ENCODE results near the gene KLHDC2.
A peak's percentile ranks its signal among the peaks of the same experiment; 100 is the strongest.
"Not testable (repeated sequence)": the region's sequence is repeated elsewhere in the genome, so short reads cannot be mapped to it uniquely, and the experiment has no call there.

Gene KLHDC2, protein sequence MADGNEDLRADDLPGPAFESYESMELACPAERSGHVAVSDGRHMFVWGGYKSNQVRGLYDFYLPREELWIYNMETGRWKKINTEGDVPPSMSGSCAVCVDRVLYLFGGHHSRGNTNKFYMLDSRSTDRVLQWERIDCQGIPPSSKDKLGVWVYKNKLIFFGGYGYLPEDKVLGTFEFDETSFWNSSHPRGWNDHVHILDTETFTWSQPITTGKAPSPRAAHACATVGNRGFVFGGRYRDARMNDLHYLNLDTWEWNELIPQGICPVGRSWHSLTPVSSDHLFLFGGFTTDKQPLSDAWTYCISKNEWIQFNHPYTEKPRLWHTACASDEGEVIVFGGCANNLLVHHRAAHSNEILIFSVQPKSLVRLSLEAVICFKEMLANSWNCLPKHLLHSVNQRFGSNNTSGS

DNA sequence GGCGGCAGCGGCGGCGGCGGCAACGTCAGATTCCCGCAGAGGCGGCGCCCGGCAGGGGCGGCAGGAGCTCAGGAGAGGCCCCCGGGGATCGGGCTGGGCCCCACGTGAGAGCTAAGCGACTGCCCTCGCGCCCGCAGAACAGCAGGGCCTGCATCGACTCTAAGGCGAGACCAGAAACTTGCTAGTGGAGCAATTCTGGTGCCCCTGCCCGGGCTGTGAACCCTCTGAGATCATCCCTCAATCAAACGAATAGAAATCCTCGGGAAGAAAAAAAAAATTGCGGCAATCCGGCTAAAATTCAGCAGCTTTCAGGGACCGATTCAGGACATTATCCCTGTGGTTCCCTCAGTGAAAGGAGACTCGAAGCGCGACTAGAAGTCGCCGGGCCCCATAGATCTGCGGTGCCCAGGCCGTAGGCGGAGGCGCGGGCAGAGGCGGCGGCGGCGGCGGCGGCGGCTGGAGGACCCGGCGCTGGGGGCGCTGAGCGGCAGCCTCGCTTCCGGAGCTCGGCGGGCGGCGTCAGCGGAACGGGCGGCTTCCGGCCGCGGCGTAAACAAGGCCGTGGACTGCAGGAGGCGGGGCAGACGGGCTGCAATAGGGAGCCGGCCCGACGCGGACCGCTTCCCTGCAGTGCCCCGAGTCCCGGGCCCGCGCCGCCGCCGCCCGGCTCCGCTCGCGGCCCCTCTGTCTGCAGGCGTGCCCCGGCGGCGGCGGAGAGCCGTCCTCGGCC lies at the start of gene KLHDC2:
Gene KLHDC2, plus strand, starts transcription at position 583 of the 730 bp plus-strand sequence. CDS start 316 bp downstream, outside the sequence.
- peak within 1 kb of the TSS; percentile 82 for H3K27ac ChIP-seq
- TF ChIP-seq ZFX (IDR thresholded peaks at IDR 0.05) = no peak
- TF ChIP-seq, protein P1, sequence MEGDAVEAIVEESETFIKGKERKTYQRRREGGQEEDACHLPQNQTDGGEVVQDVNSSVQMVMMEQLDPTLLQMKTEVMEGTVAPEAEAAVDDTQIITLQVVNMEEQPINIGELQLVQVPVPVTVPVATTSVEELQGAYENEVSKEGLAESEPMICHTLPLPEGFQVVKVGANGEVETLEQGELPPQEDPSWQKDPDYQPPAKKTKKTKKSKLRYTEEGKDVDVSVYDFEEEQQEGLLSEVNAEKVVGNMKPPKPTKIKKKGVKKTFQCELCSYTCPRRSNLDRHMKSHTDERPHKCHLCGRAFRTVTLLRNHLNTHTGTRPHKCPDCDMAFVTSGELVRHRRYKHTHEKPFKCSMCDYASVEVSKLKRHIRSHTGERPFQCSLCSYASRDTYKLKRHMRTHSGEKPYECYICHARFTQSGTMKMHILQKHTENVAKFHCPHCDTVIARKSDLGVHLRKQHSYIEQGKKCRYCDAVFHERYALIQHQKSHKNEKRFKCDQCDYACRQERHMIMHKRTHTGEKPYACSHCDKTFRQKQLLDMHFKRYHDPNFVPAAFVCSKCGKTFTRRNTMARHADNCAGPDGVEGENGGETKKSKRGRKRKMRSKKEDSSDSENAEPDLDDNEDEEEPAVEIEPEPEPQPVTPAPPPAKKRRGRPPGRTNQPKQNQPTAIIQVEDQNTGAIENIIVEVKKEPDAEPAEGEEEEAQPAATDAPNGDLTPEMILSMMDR (conservative IDR thresholded peaks at IDR 0.05) = peak; percentile 84

DNA sequence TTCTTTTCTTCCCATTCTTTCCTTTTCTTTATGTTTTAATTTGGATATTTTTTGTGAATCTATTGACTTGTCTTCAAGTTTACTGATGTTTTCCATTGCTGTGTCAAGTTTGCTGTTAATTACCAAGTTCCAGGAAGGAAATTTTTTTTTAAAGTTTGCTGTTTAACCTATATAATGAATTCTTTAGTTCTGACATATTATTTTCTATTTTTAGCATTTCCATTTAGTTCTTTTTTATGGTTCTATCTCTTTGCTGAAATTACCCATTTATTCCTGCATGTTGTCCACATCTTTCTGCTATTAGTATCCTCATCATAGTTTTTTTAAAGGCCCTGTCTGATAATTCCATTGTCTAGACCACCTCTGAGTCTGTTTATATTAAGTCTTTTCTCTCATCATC lies 47.2 kb upstream of the KLHDC2 start:
- H3K27ac ChIP-seq = no peak overlapping the region
- TF ChIP-seq, protein P1 (conservative IDR thresholded peaks at IDR 0.05) = no peak
- no peak for TF ChIP-seq ZFX (IDR thresholded peaks at IDR 0.05)

- not testable (repeated sequence) for H3K27ac ChIP-seq
These were observed 46.1 kb upstream of the KLHDC2 start for GRCh38 chr14:49721733-49722435.

DNA sequence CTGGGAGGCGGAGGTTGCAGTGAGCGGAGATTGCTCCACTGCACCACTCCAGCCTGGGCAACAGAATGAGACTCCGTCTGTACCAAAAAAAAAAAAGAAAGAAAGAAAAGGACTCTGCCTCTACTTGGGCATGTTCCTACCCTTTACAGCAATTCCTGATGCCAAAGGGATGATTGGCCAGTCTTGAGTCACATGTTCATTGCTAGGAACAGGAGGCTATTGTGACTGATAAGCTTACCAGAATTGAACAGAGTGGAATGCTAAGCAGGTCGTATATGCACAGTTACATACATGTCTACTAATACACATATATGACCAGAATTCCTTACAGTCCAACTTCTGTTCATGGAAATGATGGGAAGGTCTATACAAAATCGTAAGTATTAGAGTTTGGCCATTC lies 40.8 kb upstream of the KLHDC2 start:
- TF ChIP-seq, protein P1 (conservative IDR thresholded peaks at IDR 0.05) = no peak
- no peak for TF ChIP-seq ZFX (IDR thresholded peaks at IDR 0.05)

GRCh38 chr14:49732896-49733295 lies 35.1 kb upstream of the KLHDC2 start:
- no peak overlapping the region for H3K27ac ChIP-seq
- TF ChIP-seq, protein P1 (conservative IDR thresholded peaks at IDR 0.05) = no peak
- TF ChIP-seq ZFX (IDR thresholded peaks at IDR 0.05) = no peak

More for the DNA sequence above, 40.8 kb upstream of the KLHDC2 start:
- H3K27ac ChIP-seq = no peak overlapping the region

GRCh38 chr14:49733836-49734235 lies 34.1 kb upstream of the KLHDC2 start:
- no peak overlapping the region for H3K27ac ChIP-seq
- TF ChIP-seq, protein P1 (conservative IDR thresholded peaks at IDR 0.05) = no peak
- TF ChIP-seq ZFX (IDR thresholded peaks at IDR 0.05) = no peak

- not testable (repeated sequence) for H3K27ac ChIP-seq
These were observed 32.3 kb upstream of the KLHDC2 start for GRCh38 chr14:49735669-49736068.

GRCh38 chr14:49745191-49745590 lies 22.8 kb upstream of the KLHDC2 start:
- no peak overlapping the region for H3K27ac ChIP-seq

GRCh38 chr14:49746476-49746875 lies 21.5 kb upstream of the KLHDC2 start:
- H3K27ac ChIP-seq = not testable (repeated sequence)

More at GRCh38 chr14:49745191-49745590, 22.8 kb upstream of the KLHDC2 start:
- TF ChIP-seq ZFX (IDR thresholded peaks at IDR 0.05) = no peak
- TF ChIP-seq, protein P1 (conservative IDR thresholded peaks at IDR 0.05) = no peak
